WI38 (cell line): ENCODE data around the gene LRRTM1.

ENCODE experiments used
- H3K4me3 ChIP-seq: 2 replicates; pipeline ENCODE4 v1.5.1; 2011; ENCODE audit warnings: low read depth, mild to moderate bottlenecking, control low read depth, low read length
- TF ChIP-seq, protein P1 (sequence below): IDR thresholded peaks from 2 replicates; pipeline ENCODE4 v1.5.1; 2012; ENCODE audit warnings: low read depth, mild to moderate bottlenecking, control low read depth, low read length

Gene LRRTM1

DNA sequence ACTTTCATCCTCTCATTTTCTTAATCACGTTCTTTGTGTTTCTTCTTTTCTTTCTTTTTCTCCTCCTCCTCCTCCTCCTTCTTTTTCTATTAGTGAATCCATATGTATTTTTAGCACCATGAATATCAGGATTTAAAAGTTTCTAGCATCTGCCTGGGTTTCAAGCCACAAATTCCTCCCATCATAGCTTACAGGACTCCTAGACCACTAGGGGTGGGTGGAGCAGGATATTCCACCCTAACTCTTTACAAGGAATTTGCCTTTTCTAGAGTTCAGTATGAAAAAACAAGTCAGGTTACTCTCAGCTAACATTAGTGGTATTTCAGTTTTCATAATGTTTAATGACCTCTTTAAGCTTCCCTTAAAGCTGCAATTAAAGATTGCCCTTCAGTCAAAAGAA, 19.1 kb upstream of the LRRTM1 start:
- H3K4me3 ChIP-seq = no peak overlapping the region
- TF ChIP-seq, protein P1, sequence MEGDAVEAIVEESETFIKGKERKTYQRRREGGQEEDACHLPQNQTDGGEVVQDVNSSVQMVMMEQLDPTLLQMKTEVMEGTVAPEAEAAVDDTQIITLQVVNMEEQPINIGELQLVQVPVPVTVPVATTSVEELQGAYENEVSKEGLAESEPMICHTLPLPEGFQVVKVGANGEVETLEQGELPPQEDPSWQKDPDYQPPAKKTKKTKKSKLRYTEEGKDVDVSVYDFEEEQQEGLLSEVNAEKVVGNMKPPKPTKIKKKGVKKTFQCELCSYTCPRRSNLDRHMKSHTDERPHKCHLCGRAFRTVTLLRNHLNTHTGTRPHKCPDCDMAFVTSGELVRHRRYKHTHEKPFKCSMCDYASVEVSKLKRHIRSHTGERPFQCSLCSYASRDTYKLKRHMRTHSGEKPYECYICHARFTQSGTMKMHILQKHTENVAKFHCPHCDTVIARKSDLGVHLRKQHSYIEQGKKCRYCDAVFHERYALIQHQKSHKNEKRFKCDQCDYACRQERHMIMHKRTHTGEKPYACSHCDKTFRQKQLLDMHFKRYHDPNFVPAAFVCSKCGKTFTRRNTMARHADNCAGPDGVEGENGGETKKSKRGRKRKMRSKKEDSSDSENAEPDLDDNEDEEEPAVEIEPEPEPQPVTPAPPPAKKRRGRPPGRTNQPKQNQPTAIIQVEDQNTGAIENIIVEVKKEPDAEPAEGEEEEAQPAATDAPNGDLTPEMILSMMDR = no peak

GRCh38 chr2:80322958-80323357, 18.4 kb upstream of the LRRTM1 start:
- TF ChIP-seq, protein P1 = no peak
- H3K4me3 ChIP-seq = no peak overlapping the region

DNA sequence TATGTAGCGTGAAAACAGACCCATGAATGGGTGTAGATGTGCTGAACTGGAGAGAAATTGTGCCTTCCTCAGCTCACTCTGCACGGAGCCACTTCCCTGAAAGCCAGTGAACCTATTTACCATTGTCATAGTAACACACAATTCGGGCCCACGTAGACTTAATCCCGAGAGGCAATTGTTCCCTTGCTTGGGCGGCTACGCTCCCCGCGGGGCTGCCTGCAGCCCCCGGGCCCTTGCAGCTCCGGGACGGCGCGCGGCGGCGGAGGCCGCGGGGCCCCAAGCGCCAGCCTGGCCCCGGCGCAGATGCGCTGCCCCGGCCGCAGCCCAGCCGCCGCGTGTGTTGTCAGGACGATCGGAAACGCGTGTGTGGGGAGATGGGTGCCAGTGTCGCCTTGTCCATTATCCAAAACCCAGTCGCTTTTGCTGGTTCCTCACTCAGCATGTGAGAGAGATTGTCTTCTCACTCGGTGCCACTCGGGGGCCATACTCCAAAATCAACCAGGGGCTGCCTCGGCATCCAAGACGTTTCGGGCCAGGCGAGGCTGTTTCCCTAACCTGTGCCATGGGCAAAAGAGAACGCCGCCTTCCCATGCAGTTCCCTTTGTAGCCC, 17.9 kb upstream of the LRRTM1 start:
- TF ChIP-seq, protein P1 = no peak
- H3K4me3 ChIP-seq = no peak overlapping the region

GRCh38 chr2:80312282-80312839, 7.8 kb upstream of the LRRTM1 start:
- TF ChIP-seq, protein P1 = no peak
- no peak overlapping the region for H3K4me3 ChIP-seq

GRCh38 chr2:80311304-80311703, 6.8 kb upstream of the LRRTM1 start:
- TF ChIP-seq, protein P1 = no peak
- H3K4me3 ChIP-seq = no peak overlapping the region

GRCh38 chr2:80303006-80303908, 1.3 kb downstream of the LRRTM1 start:
- H3K4me3 ChIP-seq = no peak overlapping the region
- TF ChIP-seq, protein P1 = no peak

- TF ChIP-seq, protein P1 = no peak
- no peak overlapping the region for H3K4me3 ChIP-seq
Measured at GRCh38 chr2:80302314-80303005, 2.1 kb downstream of the LRRTM1 start.
